ENCODE data around the gene KIF13A. TPM values are rescaled to one million over a fixed set of nuclear protein-coding genes. Genes with fewer than 3 reads are reported as not detected.

The KIF13A gene
- total RNA-seq, 1 donor from 2014 or later, result 51.9 TPM

GRCh38 chr6:17959302-17959701 lies 28.1 kb downstream of the KIF13A start:
- no peak overlapping the region for H3K4me3 Mint-ChIP-seq (ENCODE audit: unreplicated experiment)
- DNase-seq (ENCODE audit: low spot score), result no peak
- H3K27ac Mint-ChIP-seq (ENCODE audit: unreplicated experiment), result peak overlapping the region; percentile 76
- TF ChIP-seq CTCF (IDR thresholded peaks at IDR 0.05), result no peak
- H3K36me3 Mint-ChIP-seq (ENCODE audit: low read depth), result no peaks in the 10 kb centered on the region
- no peaks in the 10 kb centered on the region for H3K9me3 Mint-ChIP-seq (ENCODE audit: low read depth)
- no peaks in the 10 kb centered on the region for H3K27me3 Mint-ChIP-seq (ENCODE audit: low read depth)
- H3K4me1 Mint-ChIP-seq (ENCODE audit: low read depth), result peaks cover 67% of the 10 kb centered on the region

- TF ChIP-seq CTCF (IDR thresholded peaks at IDR 0.05), result no peak
- H3K9me3 Mint-ChIP-seq (ENCODE audit: low read depth), result no peaks in the 10 kb centered on the region
- H3K4me1 Mint-ChIP-seq (ENCODE audit: low read depth), result peaks cover 64% of the 10 kb centered on the region
- no peak for DNase-seq (ENCODE audit: low spot score)
- peak overlapping the region; percentile 86 for H3K27ac Mint-ChIP-seq (ENCODE audit: unreplicated experiment)
- H3K27me3 Mint-ChIP-seq (ENCODE audit: low read depth), result no peaks in the 10 kb centered on the region
- no peaks in the 10 kb centered on the region for H3K36me3 Mint-ChIP-seq (ENCODE audit: low read depth)
- H3K4me3 Mint-ChIP-seq (ENCODE audit: unreplicated experiment), result no peak overlapping the region
Measured at GRCh38 chr6:17957904-17958620, 29.4 kb downstream of the KIF13A start.

GRCh38 chr6:17957498-17957897 lies 29.9 kb downstream of the KIF13A start:
- no peak for TF ChIP-seq CTCF (IDR thresholded peaks at IDR 0.05)
- Mint-ChIP-seq H3K36me3 (ENCODE audit: low read depth) (no peaks in the 10 kb centered on the region), H3K27me3 (ENCODE audit: low read depth) (no peaks in the 10 kb centered on the region), H3K9me3 (ENCODE audit: low read depth) (no peaks in the 10 kb centered on the region), H3K4me3 (ENCODE audit: unreplicated experiment) (no peak overlapping the region), H3K27ac (ENCODE audit: unreplicated experiment) (peak overlapping the region; percentile 86), H3K4me1 (ENCODE audit: low read depth) (peaks cover 59% of the 10 kb centered on the region)
- DNase-seq (ENCODE audit: low spot score), result no peak

GRCh38 chr6:17957086-17957485 lies 30.3 kb downstream of the KIF13A start:
- Mint-ChIP-seq H3K9me3 (ENCODE audit: low read depth) (no peaks in the 10 kb centered on the region), H3K36me3 (ENCODE audit: low read depth) (no peaks in the 10 kb centered on the region)

GRCh38 chr6:17950095-17950494 lies 37.3 kb downstream of the KIF13A start:
- peak overlapping the region; percentile 3 for H3K27ac Mint-ChIP-seq (ENCODE audit: unreplicated experiment)

More at GRCh38 chr6:17957086-17957485, 30.3 kb downstream of the KIF13A start:
- Mint-ChIP-seq H3K27me3 (ENCODE audit: low read depth) (no peaks in the 10 kb centered on the region), H3K4me3 (ENCODE audit: unreplicated experiment) (no peak overlapping the region), H3K4me1 (ENCODE audit: low read depth) (peaks cover 55% of the 10 kb centered on the region), H3K27ac (ENCODE audit: unreplicated experiment) (peak overlapping the region; percentile 86)
- no peak for DNase-seq (ENCODE audit: low spot score)
- no peak for TF ChIP-seq CTCF (IDR thresholded peaks at IDR 0.05)

More at GRCh38 chr6:17950095-17950494, 37.3 kb downstream of the KIF13A start:
- peaks cover 2% of the 10 kb centered on the region for H3K36me3 Mint-ChIP-seq (ENCODE audit: low read depth)
- no peak overlapping the region for H3K4me3 Mint-ChIP-seq (ENCODE audit: unreplicated experiment)
- DNase-seq (ENCODE audit: low spot score), result no peak
- peaks cover 21% of the 10 kb centered on the region for H3K4me1 Mint-ChIP-seq (ENCODE audit: low read depth)
- no peak for TF ChIP-seq CTCF (IDR thresholded peaks at IDR 0.05)
- H3K9me3 Mint-ChIP-seq (ENCODE audit: low read depth), result peaks cover 2% of the 10 kb centered on the region
- no peaks in the 10 kb centered on the region for H3K27me3 Mint-ChIP-seq (ENCODE audit: low read depth)

Data from chondrocyte (in vitro differentiated cells).